H1 (cell line): ENCODE measurements around the gene RMC1. TPM values are rescaled to one million over a fixed set of nuclear protein-coding genes. Genes with fewer than 3 reads are reported as not detected.

Experiments
- CTCF ChIA-PET: fragments of 300-600 bp; sonication (Branson Sonifier 250); formaldehyde crosslinking; loops from one replicate; lab custom pipeline; 2021; ENCODE audit not compliant: partially characterized antibody; lab: Charles Lee
- POLR2A ChIA-PET: fragments of 300-600 bp; sonication (Branson Sonifier 250); formaldehyde crosslinking; loops from one replicate; lab custom pipeline; 2021; ENCODE audit warnings: inconsistent platforms; ENCODE audit not compliant: partially characterized antibody; lab: Charles Lee
- DNase-seq, 2 experiments: peaks; one replicate each; pipeline versions ENCODE4 v3.0.0 to v3.0.0-alpha.2; 2010 to 2022; ENCODE audit warnings: low spot score in 2 of 2, low read depth in 1 of 2, mixed read lengths in 1 of 2
- FAIRE-seq: peaks from 2 replicates; lab custom pipeline; 2011; peaks lifted over from hg19 to GRCh38; lab: Jason Lieb, UNC
- H2AFZ ChIP-seq: 2 replicates; pipeline ENCODE4 v1.8.1; 2012; ENCODE audit warnings: low read length, inconsistent platforms
- H2AK5ac ChIP-seq: 2 replicates; pipeline ENCODE4 v1.6.1; 2013; ENCODE audit warnings: low read depth, low read length
- H2BK120ac ChIP-seq: replicated peaks from 2 replicates; pipeline ENCODE3; 2013; ENCODE audit warnings: low read depth, low read length, inconsistent platforms
- H2BK12ac ChIP-seq: 2 replicates; pipeline ENCODE4 v1.6.1; 2013; ENCODE audit warnings: low read depth, low read length
- H2BK15ac ChIP-seq: 2 replicates; pipeline ENCODE4 v1.6.1; 2013; ENCODE audit warnings: low read length
- H2BK20ac ChIP-seq: 2 replicates; pipeline ENCODE4 v1.6.1; 2013; ENCODE audit warnings: low read length
- H2BK5ac ChIP-seq: 2 replicates; pipeline ENCODE4 v1.6.1; 2013; ENCODE audit warnings: low read depth, low read length
- H3K14ac ChIP-seq: 2 replicates; pipeline ENCODE4 v1.6.1; 2013; ENCODE audit warnings: inconsistent platforms; ENCODE audit not compliant: insufficient read length
- H3K18ac ChIP-seq: 2 replicates; pipeline ENCODE4 v1.6.1; 2013; ENCODE audit warnings: low read length; ENCODE audit errors: extremely low read depth
- H3K23ac ChIP-seq: 2 replicates; pipeline ENCODE4 v1.6.1; 2013; ENCODE audit warnings: inconsistent platforms; ENCODE audit not compliant: insufficient read length
- H3K23me2 ChIP-seq: 2 replicates; pipeline ENCODE4 v1.6.1; 2013; ENCODE audit warnings: low read depth, low read length
- H3K27ac ChIP-seq: 2 replicates; pipeline ENCODE4 v1.6.1; 2011; ENCODE audit warnings: low read depth, low read length, inconsistent platforms
- H3K27me3 ChIP-seq, 4 experiments: replicated peaks in 1 of 4; 1 replicate in 1 of 4; 2 replicates in 3 of 4; pipeline versions ENCODE4 v1.6.1 to v1.8.1; 2011 to 2013; ENCODE audit warnings: low read length in 3 of 4, mild to moderate bottlenecking in 3 of 4, inconsistent platforms in 2 of 4, mixed read lengths in 2 of 4, moderate library complexity in 1 of 4; ENCODE audit not compliant: control insufficient read depth in 3 of 4, insufficient read depth in 3 of 4; ENCODE audit errors: extremely low read depth in 1 of 4
- H3K36me3 ChIP-seq, 4 experiments: 2 replicates each; pipeline versions ENCODE4 v1.6.1 to v1.8.1; 2011 to 2013; ENCODE audit warnings: mild to moderate bottlenecking in 4 of 4, low read length in 3 of 4, moderate library complexity in 2 of 4, control low read depth in 1 of 4, inconsistent platforms in 1 of 4; ENCODE audit not compliant: insufficient read depth in 4 of 4, control insufficient read depth in 2 of 4
- H3K4ac ChIP-seq: replicated peaks from 2 replicates; pipeline ENCODE3; 2013; ENCODE audit warnings: low read length, low read depth, mixed read lengths, inconsistent platforms; ENCODE audit not compliant: insufficient read length
- H3K4me1 ChIP-seq, 4 experiments: replicated peaks in 1 of 4; 1 replicate in 1 of 4; 2 replicates in 3 of 4; pipeline versions ENCODE4 v1.6.1 to v1.8.1; 2011 to 2013; ENCODE audit warnings: low read length in 3 of 4, inconsistent platforms in 2 of 4, mixed read lengths in 1 of 4; ENCODE audit not compliant: insufficient read depth in 4 of 4, control insufficient read depth in 3 of 4
- H3K4me2 ChIP-seq, 2 experiments: 2 replicates each; pipeline versions ENCODE4 v1.6.1 to v1.8.1; 2011 to 2013; ENCODE audit warnings: low read depth in 2 of 2, low read length in 2 of 2, control low read depth in 1 of 2, inconsistent platforms in 1 of 2, mild to moderate bottlenecking in 1 of 2; ENCODE audit not compliant: insufficient read depth in 1 of 2
- H3K4me3 ChIP-seq, 4 experiments: fragments of 200-600, 300-600 bp in 1 of 4; sonication (generic), shearing (Covaris generic), sonication (Bioruptor Twin) in 1 of 4; 2 replicates each; pipeline versions ENCODE4 v1.5.1 to v1.8.1; 2011 to 2016; ENCODE audit warnings: low read length in 4 of 4, low read depth in 3 of 4, control low read depth in 2 of 4, inconsistent platforms in 2 of 4, mild to moderate bottlenecking in 2 of 4, mixed read lengths in 1 of 4, moderate library complexity in 1 of 4; ENCODE audit not compliant: insufficient read depth in 2 of 4; ENCODE audit errors: extremely low read depth in 1 of 4
- H3K56ac ChIP-seq: replicated peaks from 2 replicates; pipeline ENCODE3; 2013; ENCODE audit warnings: low read depth, mild to moderate bottlenecking, mixed read lengths, low read length, inconsistent platforms; ENCODE audit not compliant: insufficient read length
- H3K79me1 ChIP-seq: 2 replicates; pipeline ENCODE4 v1.6.1; 2013; ENCODE audit warnings: low read depth, low read length, control low read depth
- H3K79me2 ChIP-seq, 2 experiments: 2 replicates each; pipeline versions ENCODE4 v1.6.1 to v1.8.1; 2012 to 2013; ENCODE audit warnings: low read length in 2 of 2, mild to moderate bottlenecking in 2 of 2, inconsistent platforms in 1 of 2; ENCODE audit not compliant: insufficient read depth in 2 of 2, control insufficient read depth in 1 of 2
- H3K9ac ChIP-seq, 4 experiments: replicated peaks in 1 of 4; 1 replicate in 1 of 4; 2 replicates in 3 of 4; pipeline versions ENCODE4 v1.6.1 to v1.8.1; 2011 to 2013; ENCODE audit warnings: low read depth in 3 of 4, low read length in 3 of 4, control low read depth in 2 of 4, mild to moderate bottlenecking in 2 of 4, moderate library complexity in 2 of 4, inconsistent platforms in 1 of 4; ENCODE audit errors: extremely low read depth in 1 of 4
- H3K9me3 ChIP-seq, 2 experiments: 2 replicates each; pipeline versions ENCODE4 v1.6.1 to v1.8.1; 2012 to 2013; ENCODE audit warnings: mild to moderate bottlenecking in 2 of 2, moderate library complexity in 2 of 2, control low read depth in 1 of 2, inconsistent platforms in 1 of 2, low read depth in 1 of 2, low read length in 1 of 2, mixed read lengths in 1 of 2; ENCODE audit not compliant: insufficient read depth in 2 of 2
- H4K20me1 ChIP-seq, 2 experiments: replicated peaks in 1 of 2; 2 replicates each; pipeline versions ENCODE3 to v1.8.1; 2011 to 2013; ENCODE audit warnings: inconsistent platforms in 2 of 2, low read length in 2 of 2, mild to moderate bottlenecking in 1 of 2; ENCODE audit not compliant: insufficient read depth in 2 of 2, control insufficient read depth in 1 of 2
- H4K5ac ChIP-seq: 2 replicates; pipeline ENCODE4 v1.6.1; 2013; ENCODE audit warnings: low read length, low read depth, mixed read lengths, inconsistent platforms; ENCODE audit not compliant: insufficient read length
- H4K8ac ChIP-seq: 2 replicates; pipeline ENCODE4 v1.8.0; 2013; ENCODE audit warnings: mild to moderate bottlenecking, moderate library complexity, low read length, inconsistent platforms; ENCODE audit not compliant: insufficient read depth; ENCODE audit errors: extremely low read depth
- H4K91ac ChIP-seq: replicated peaks from 2 replicates; pipeline ENCODE3; 2013; ENCODE audit warnings: low read length, mixed read lengths, inconsistent platforms; ENCODE audit not compliant: insufficient read length
- CHD2 ChIP-seq: IDR thresholded peaks from 2 replicates; pipeline ENCODE4 v1.6.1; 2012; ENCODE audit warnings: low read length, improper control_type of control experiment
- JUND ChIP-seq: IDR thresholded peaks from 2 replicates; pipeline ENCODE4 v1.6.1; 2011; ENCODE audit warnings: mild to moderate bottlenecking, improper control_type of control experiment, low read length
- RFX5 ChIP-seq: IDR thresholded peaks from 2 replicates; pipeline ENCODE4 v1.6.1; 2011; ENCODE audit warnings: low read depth, low read length, improper control_type of control experiment, borderline replicate concordance
- USF2 ChIP-seq: IDR thresholded peaks from 2 replicates; pipeline ENCODE4 v1.6.1; 2011; ENCODE audit warnings: low read length, improper control_type of control experiment
- ZNF274 ChIP-seq: IDR thresholded peaks from 2 replicates; pipeline ENCODE4 v1.7.0; 2012; ENCODE audit warnings: low read length, borderline replicate concordance; ENCODE audit errors: extremely low read depth
- WGBS, 2 experiments: shearing (Covaris generic) in 1 of 2; methylation state at CpG; one replicate each; pipeline versions ENCODE4 v1.1.6 to v1.1.7; 2013 to 2015; ENCODE audit warnings: low lambda C conversion rate in 2 of 2, mixed read lengths in 2 of 2, inconsistent platforms in 1 of 2, low coverage in 1 of 2, missing lambda C conversion rate in 1 of 2; ENCODE audit not compliant: insufficient replicate concordance in 2 of 2, insufficient coverage in 1 of 2, insufficient read length in 1 of 2; ENCODE audit errors: extremely low coverage in 1 of 2, missing lambda C conversion rate in 1 of 2; 5-methylcytosine and 5-hydroxymethylcytosine counted together
- polyA plus RNA-seq, 7 experiments: library from polyadenylated mRNA; depleted of rRNA in 3 of 7; stranded (reverse) in 5 of 7; unstranded in 2 of 7; fragments of >200 nt in 5 of 7; fragments of 200-250 nt in 2 of 7; gene quantifications; 1 replicate in 5 of 7; 2 replicates in 1 of 7; 4 replicates in 1 of 7; pipeline versions ENCODE4 v1.2.1 to v1.2.3, GENCODE V29; 2011 to 2013; ENCODE audit warnings: missing spikeins in 2 of 7, mixed read lengths in 2 of 7
- total RNA-seq: library from RNA; stranded (reverse); fragmentation: NEBNext Ultra II Directional; extraction: Animal tissue kit (Norgen Biotek cat#: 25700); gene quantifications from 2 replicates; pipeline ENCODE4 v1.2.1, GENCODE V29; 2021

Gene RMC1
- total and polyA plus RNA-seq, 2 of the 8 experiments (the other 6 are each of a cell fraction or from before 2014, with no cell fraction given), result 16.4 to 20.1 TPM

- CTCF ChIA-PET, result no interaction called here
- Histone ChIP-seq H3K23ac (no peak overlapping the region), H4K20me1 (peaks cover 5% of the 10 kb centered on the region in 2 experiments)
These were observed 1.7 kb upstream of the RMC1 start for GRCh38 chr18:23501626-23502025.

More at GRCh38 chr18:23501626-23502025, 1.7 kb upstream of the RMC1 start:
- Histone ChIP-seq H4K91ac (no peak overlapping the region), H3K27ac (no peak overlapping the region), H3K9me3 (no peaks in the 10 kb centered on the region), H3K4me1 (peaks cover 2 to 6% (median 4%) of the 10 kb centered on the region in 4 experiments; a peak in 5 of 7 replicates), H2BK5ac (no peak overlapping the region), H2AK5ac (no peak overlapping the region), H4K8ac (no peak overlapping the region), H4K5ac (no peak overlapping the region), H3K36me3 (peaks cover 0 to 3% (median 0%) of the 10 kb centered on the region in 4 experiments; a peak in 1 of 8 replicates), H3K18ac (no peak overlapping the region), H3K14ac (no peak overlapping the region), H2BK120ac (no peak overlapping the region), H3K27me3 (peaks cover 0 to 13% (median 5%) of the 10 kb centered on the region in 4 experiments; a peak in 5 of 7 replicates), H2BK15ac (no peak overlapping the region), H3K56ac (no peak overlapping the region), H3K4me3 (no peak overlapping the region), H3K9ac (no peak overlapping the region), H3K23me2 (peaks cover 7% of the 10 kb centered on the region; the same call in 1 of the 2 replicates), H3K79me1 (no peaks in the 10 kb centered on the region; the same call in 1 of the 2 replicates), H2AFZ (no peak overlapping the region), H3K4ac (no peak overlapping the region), H2BK12ac (no peak overlapping the region), H3K4me2 (no peak overlapping the region; a peak in 1 of 4 replicates), H2BK20ac (no peak overlapping the region), H3K79me2 (peaks cover 0 to 5% of the 10 kb centered on the region in 2 experiments; a peak in 1 of 4 replicates)
- FAIRE-seq (no peak), DNase-seq (no peak)
- POLR2A ChIA-PET, result interaction anchor here (0.7 kb wide), 1 partner anchor 121 kb away, joined by 3 read pairs; no protein-coding TSS in a partner anchor
- WGBS, 2 experiments, result 95% methylated on average over 6 of the region's 6 CpGs; no CpG with 5 or more reads in 1 of the 2 experiments
- TF ChIP-seq ZNF274 (no peak), USF2 (no peak), RFX5 (no peak), JUND (no peak), CHD2 (no peak)
